Activated CD4-positive, alpha-beta T cell treated with anti-CD3 and anti-CD28 coated beads, Interleukin-2, amount 10 ng/mL, durations not matched to agents 24 days and 14 days (primary cell): ENCODE results near the gene NPAS2. TPM values are rescaled to one million over a fixed set of nuclear protein-coding genes. Genes with fewer than 3 reads are reported as not detected.

Source experiments
- DNase-seq: peaks from one replicate; pipeline ENCODE4 v3.0.0; 2022
- H3K27ac Mint-ChIP-seq: one replicate; pipeline ENCODE4 v1.8.0; 2022; ENCODE audit warnings: mild to moderate bottlenecking, mixed read lengths
- H3K27me3 Mint-ChIP-seq: one replicate; pipeline ENCODE4 v1.8.0; 2022; ENCODE audit warnings: mixed read lengths
- H3K36me3 Mint-ChIP-seq: one replicate; pipeline ENCODE4 v1.8.0; 2022; ENCODE audit warnings: low read depth, mild to moderate bottlenecking, mixed read lengths
- H3K4me1 Mint-ChIP-seq: one replicate; pipeline ENCODE4 v1.8.0; 2021; ENCODE audit warnings: mixed read lengths
- H3K4me3 Mint-ChIP-seq: one replicate; pipeline ENCODE4 v1.8.0; 2022; ENCODE audit warnings: mild to moderate bottlenecking, moderate library complexity, mixed read lengths
- H3K9me3 Mint-ChIP-seq: one replicate; pipeline ENCODE4 v1.8.0; 2021; ENCODE audit warnings: mixed read lengths
- intact Hi-C: fragments of 100-400 bp; cut with micrococcal nuclease; formaldehyde crosslinking; loops from one replicate; pipeline ENCODE4 v1.15.1; 2023
- total RNA-seq: library from RNA; stranded (reverse); gene quantifications from 2 replicates; pipeline ENCODE4 v1.2.3, GENCODE V29; 2022

The NPAS2 gene
- total RNA-seq, 1 donor from 2014 or later: 9.1 TPM

DNA sequence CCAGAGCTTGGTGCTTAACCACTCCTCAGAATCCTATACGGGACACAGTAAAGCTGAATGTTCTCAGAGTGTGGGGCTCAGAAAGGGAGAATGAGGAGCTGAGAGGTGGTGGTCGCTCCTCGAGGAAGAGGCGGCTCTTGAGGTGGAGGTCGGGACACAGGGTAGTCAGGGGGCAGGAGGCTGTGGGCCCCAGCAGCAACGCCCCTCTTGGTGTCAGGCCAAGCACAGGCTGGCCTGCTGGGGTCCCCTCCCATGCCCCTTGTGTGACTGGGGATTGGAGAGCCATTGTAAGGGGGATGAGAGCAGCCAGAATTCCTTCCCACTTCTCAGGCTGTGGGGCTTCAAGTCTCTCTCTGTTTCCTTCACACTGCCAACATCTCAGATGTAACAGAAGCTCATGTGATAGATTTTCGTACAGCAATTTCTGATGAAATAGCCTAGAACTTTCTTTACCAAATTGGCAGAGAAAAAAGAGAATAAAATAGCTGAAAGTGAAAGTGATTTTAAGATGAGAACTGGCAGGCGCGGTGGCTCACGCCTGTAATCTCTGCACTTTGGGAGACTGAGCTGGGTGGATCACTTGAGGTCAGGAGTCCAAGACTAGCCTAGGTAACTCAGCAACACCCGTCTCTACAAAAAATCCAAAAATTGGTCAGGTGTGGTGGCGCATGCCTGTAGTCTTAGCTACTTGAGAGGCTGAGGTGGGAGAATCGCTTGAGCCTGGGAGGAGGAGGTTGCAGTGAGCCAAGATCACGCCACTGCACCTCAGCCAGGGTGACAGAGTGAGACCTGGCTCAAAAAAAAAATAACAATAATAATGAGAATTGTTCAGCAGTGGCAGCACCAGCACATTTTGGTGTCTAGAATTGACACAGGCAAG lies 121.1 kb downstream of the NPAS2 start:
- H3K27ac Mint-ChIP-seq: peak overlapping the region; percentile 79
- no peaks in the 10 kb centered on the region for H3K36me3 Mint-ChIP-seq
- peak; percentile 76 for DNase-seq

DNA sequence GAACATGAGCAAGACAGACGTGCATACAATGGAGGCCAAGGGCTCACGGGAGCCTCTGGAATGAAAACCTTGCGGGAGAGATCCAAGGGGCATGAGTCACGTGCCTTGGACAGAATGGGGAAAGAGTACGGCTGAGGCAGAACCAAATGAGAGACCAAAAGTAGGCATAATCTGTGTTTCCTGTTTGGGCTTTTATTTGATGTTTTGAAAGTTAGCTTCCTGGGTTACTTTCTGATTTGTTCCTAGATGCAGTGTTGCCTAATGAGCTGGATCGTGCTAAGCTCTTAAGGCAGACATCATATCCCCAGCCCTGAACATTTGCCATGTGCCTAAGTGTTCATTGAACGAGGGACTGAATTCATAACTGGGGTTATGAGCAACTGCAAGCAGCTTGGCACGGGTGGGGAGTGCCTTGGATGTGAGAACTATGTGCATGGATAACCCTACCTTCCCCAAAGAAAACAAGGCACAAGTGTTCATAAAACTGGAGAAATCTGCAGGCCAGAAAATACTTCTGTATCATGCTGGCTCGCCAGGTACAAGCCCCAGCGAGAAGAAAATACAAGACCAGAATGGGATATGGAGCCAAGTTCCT lies 121.8 kb downstream of the NPAS2 start:
- Mint-ChIP-seq H3K27ac (peak overlapping the region; percentile 79), H3K9me3 (no peaks in the 10 kb centered on the region), H3K36me3 (no peaks in the 10 kb centered on the region), H3K4me3 (peak overlapping the region; percentile 60), H3K4me1 (peaks cover 23% of the 10 kb centered on the region), H3K27me3 (peaks cover 3% of the 10 kb centered on the region)
- intact Hi-C loops: no loop called here
- DNase-seq: no peak

More for the DNA sequence above, 121.1 kb downstream of the NPAS2 start:
- Mint-ChIP-seq H3K4me3 (peak overlapping the region; percentile 60), H3K9me3 (no peaks in the 10 kb centered on the region), H3K4me1 (peaks cover 23% of the 10 kb centered on the region), H3K27me3 (no peaks in the 10 kb centered on the region)
- intact Hi-C loops: no loop called here

GRCh38 chr2:100944617-100945432 lies 124.9 kb downstream of the NPAS2 start:
- H3K4me1 Mint-ChIP-seq: peaks cover 20% of the 10 kb centered on the region
- intact Hi-C loops: no loop called here
- no peak overlapping the region for H3K27ac Mint-ChIP-seq

DNA sequence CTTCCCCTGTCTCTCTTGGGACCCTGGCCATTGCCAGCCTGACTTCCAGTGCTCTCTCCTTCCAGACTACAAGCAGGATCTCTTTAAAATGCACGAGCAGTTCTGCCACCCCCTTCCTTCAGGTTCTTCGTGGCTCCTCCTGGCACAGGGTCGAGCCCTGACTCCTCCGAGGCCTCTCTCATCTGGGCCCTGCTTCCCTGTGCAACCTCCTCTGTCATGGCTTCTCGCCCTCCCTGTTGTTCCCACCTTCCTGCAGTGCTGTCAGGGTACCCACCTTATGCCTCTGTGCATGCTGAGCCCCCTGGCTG lies 125.4 kb downstream of the NPAS2 start:
- Mint-ChIP-seq H3K27ac (no peak overlapping the region), H3K4me1 (peaks cover 17% of the 10 kb centered on the region), H3K36me3 (no peaks in the 10 kb centered on the region), H3K27me3 (peaks cover 3% of the 10 kb centered on the region), H3K9me3 (no peaks in the 10 kb centered on the region), H3K4me3 (no peak overlapping the region)
- intact Hi-C loops: no loop called here
- no peak for DNase-seq

More at GRCh38 chr2:100944617-100945432, 124.9 kb downstream of the NPAS2 start:
- H3K27me3 Mint-ChIP-seq: peaks cover 3% of the 10 kb centered on the region
- no peaks in the 10 kb centered on the region for H3K9me3 Mint-ChIP-seq
- no peak overlapping the region for H3K4me3 Mint-ChIP-seq
- no peak for DNase-seq
- H3K36me3 Mint-ChIP-seq: no peaks in the 10 kb centered on the region

- intact Hi-C loops: no loop called here
- peaks cover 3% of the 10 kb centered on the region for H3K27me3 Mint-ChIP-seq
- no peak overlapping the region for H3K27ac Mint-ChIP-seq
- DNase-seq: no peak
- no peaks in the 10 kb centered on the region for H3K36me3 Mint-ChIP-seq
- no peak overlapping the region for H3K4me3 Mint-ChIP-seq
- no peaks in the 10 kb centered on the region for H3K9me3 Mint-ChIP-seq
- H3K4me1 Mint-ChIP-seq: peaks cover 11% of the 10 kb centered on the region
These were observed 126.1 kb downstream of the NPAS2 start for GRCh38 chr2:100945930-100946607.

DNA sequence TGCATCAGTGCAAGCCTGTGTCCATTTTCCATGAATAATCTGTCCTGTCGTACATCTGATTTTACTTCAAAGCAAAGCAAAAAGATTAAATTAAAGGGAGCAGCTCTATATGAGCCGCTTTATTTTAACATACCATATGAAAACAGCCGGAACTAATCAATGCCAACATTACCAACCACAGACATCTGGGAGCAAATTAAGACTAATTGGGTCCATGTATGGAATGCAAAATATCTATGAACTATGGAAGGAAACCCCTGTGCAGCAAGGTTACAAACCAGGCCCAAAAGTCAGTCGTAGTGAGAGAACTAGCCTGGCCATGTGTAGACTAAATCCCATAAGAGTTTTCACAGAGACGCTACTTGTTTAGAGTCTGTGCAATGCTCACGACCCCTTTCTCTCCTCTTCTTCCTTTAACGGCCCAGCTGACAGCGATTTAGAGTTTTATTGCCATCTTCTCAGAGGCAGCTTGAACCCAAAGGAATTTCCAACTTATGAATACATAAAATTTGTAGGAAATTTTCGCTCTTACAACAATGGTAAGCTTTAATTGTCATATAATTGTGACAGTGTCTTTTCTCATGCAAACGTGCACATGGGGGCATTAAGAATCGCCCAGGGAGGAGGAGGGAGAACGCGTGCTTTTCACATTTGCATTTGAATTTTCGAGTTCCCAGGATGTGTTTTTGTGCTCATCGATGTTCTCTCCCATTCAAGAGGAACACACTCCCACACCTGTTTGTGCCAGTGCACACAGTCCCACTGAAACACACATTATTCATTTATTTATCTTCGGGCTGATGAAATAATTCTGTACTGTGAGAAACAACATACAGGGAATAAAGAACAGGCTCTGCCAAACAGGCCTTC lies 129.2 kb downstream of the NPAS2 start:
- Mint-ChIP-seq H3K27ac (no peak overlapping the region), H3K4me1 (peaks cover 21% of the 10 kb centered on the region), H3K27me3 (peaks cover 3% of the 10 kb centered on the region), H3K36me3 (no peaks in the 10 kb centered on the region), H3K4me3 (no peak overlapping the region), H3K9me3 (no peaks in the 10 kb centered on the region)
- intact Hi-C loops: no loop called here
- no peak for DNase-seq

DNA sequence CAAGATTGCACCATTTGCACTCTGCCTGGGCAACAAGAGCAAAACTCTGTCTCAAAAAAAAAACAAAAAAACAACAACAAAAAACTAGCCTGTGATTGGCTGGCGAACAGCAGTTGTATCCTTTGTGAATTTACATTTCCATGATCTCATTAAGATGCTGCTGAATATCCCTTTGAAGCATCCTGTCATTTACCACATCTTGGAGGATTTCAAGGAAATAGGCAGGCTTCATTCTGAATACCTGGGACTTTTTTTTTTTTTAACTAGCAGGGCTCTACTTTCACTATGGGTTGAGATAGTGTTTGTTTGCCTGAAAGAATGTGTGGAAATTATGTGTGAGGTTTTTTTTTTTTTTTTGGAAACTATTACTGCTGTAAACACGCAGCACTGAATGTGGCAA lies 132.6 kb downstream of the NPAS2 start:
- H3K4me1 Mint-ChIP-seq: peaks cover 21% of the 10 kb centered on the region

GRCh38 chr2:100953406-100954043 lies 133.6 kb downstream of the NPAS2 start:
- intact Hi-C loops: no loop called here
- no peaks in the 10 kb centered on the region for H3K27me3 Mint-ChIP-seq
- no peaks in the 10 kb centered on the region for H3K36me3 Mint-ChIP-seq

More for the DNA sequence above, 132.6 kb downstream of the NPAS2 start:
- intact Hi-C loops: no loop called here
- Mint-ChIP-seq H3K36me3 (no peaks in the 10 kb centered on the region), H3K9me3 (no peaks in the 10 kb centered on the region), H3K27me3 (no peaks in the 10 kb centered on the region), H3K27ac (peak overlapping the region; percentile 25), H3K4me3 (no peak overlapping the region)
- DNase-seq: no peak

GRCh38 chr2:100954044-100954420 lies 134.1 kb downstream of the NPAS2 start:
- Mint-ChIP-seq H3K9me3 (no peaks in the 10 kb centered on the region), H3K27ac (peak overlapping the region; percentile 79), H3K36me3 (no peaks in the 10 kb centered on the region), H3K27me3 (no peaks in the 10 kb centered on the region), H3K4me1 (peaks cover 21% of the 10 kb centered on the region), H3K4me3 (no peak overlapping the region)
- DNase-seq: no peak
- intact Hi-C loops: no loop called here

More at GRCh38 chr2:100953406-100954043, 133.6 kb downstream of the NPAS2 start:
- Mint-ChIP-seq H3K27ac (peak overlapping the region; percentile 79), H3K4me3 (no peak overlapping the region), H3K9me3 (no peaks in the 10 kb centered on the region), H3K4me1 (peaks cover 21% of the 10 kb centered on the region)
- peak; percentile 75 for DNase-seq

GRCh38 chr2:100955226-100955625 lies 135.3 kb downstream of the NPAS2 start:
- intact Hi-C loops: no loop called here
- H3K27me3 Mint-ChIP-seq: peaks cover 2% of the 10 kb centered on the region
- H3K4me1 Mint-ChIP-seq: peaks cover 22% of the 10 kb centered on the region
- no peaks in the 10 kb centered on the region for H3K9me3 Mint-ChIP-seq
- H3K4me3 Mint-ChIP-seq: no peak overlapping the region
- no peaks in the 10 kb centered on the region for H3K36me3 Mint-ChIP-seq
- no peak overlapping the region for H3K27ac Mint-ChIP-seq
- DNase-seq: no peak

GRCh38 chr2:100956081-100956480 lies 136.1 kb downstream of the NPAS2 start:
- Mint-ChIP-seq H3K4me3 (no peak overlapping the region), H3K4me1 (peaks cover 22% of the 10 kb centered on the region), H3K36me3 (no peaks in the 10 kb centered on the region), H3K9me3 (no peaks in the 10 kb centered on the region), H3K27me3 (peaks cover 2% of the 10 kb centered on the region), H3K27ac (no peak overlapping the region)
- intact Hi-C loops: no loop called here
- no peak for DNase-seq

DNA sequence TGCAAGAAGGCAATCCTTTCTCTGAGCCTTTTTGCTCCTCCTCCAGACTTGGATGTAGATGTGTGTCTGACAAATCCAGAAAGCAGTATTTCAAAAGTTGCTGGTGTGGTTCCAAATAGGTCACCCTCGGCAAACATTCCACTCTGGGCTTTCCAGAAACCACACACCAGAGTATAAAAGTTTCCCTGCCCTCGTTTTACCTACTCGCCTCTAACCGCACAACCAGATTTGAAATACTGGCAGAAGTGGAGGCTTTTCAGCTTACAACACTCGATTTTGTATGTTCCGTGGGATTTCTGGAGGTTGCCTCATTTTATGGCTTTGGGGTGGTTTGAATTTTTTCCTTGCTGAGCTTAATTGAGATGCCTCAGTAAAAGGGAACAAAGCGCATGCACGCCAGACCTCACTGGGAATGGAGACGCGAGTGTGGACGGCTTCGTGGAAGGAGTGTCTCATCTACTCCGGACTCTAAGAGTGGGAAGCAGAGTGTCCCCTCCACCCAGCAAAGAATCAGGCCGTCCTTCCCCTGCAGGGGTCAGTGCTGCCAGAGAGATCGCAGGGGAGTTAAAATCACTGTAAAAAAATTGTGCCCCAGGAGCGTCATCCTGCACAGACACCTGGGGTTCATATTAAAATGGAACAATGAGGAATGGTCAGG lies 138.2 kb downstream of the NPAS2 start:
- H3K36me3 Mint-ChIP-seq: no peaks in the 10 kb centered on the region
- no peaks in the 10 kb centered on the region for H3K9me3 Mint-ChIP-seq
- DNase-seq: no peak
- no peak overlapping the region for H3K4me3 Mint-ChIP-seq
- peaks cover 2% of the 10 kb centered on the region for H3K27me3 Mint-ChIP-seq
- H3K4me1 Mint-ChIP-seq: peaks cover 8% of the 10 kb centered on the region
- intact Hi-C loops: no loop called here
- no peak overlapping the region for H3K27ac Mint-ChIP-seq
